HPDE6-E6E7 (cell line): ENCODE measurements around the gene RABAC1.

Experiments
- DNase-seq: peaks from one replicate; pipeline ENCODE4 v3.0.0; 2011; ENCODE audit warnings: missing footprints; ENCODE audit errors: extremely low spot score

RABAC1 gene

DNA sequence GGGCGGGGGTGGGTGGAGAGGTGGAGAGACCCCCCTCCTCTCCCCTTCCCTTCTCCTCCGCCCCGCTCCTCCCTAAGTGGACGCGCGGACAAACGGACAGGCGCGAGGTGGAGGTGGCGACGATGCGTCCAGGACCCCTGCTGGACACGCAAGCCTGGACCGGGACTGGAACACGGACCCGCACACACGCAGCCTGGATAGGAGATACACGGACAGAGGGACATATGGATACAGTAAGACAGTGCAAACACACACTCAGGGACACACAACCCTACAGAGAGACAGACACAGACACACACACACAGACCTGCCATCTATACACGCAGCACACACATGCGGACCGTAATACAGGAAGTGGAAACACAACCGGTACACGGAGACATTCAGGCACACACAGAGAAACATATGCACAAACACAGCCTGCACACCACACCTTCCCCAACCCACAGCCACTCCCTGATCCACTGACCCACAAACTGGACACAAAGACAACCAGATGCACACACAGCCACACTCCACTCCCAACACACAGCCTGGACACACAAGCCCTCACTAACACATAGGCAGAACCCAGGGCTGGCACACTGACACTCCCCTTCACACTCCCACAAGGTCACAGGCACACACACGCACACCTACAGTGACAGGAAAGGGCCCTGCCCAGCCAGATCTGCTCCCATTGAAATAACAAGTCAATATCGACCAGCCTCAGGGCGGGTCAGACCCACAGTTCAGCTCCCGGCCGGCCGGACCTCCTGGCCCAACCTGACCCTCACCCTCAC lies 30.2 kb downstream of the RABAC1 start:
- no peak for DNase-seq

DNA sequence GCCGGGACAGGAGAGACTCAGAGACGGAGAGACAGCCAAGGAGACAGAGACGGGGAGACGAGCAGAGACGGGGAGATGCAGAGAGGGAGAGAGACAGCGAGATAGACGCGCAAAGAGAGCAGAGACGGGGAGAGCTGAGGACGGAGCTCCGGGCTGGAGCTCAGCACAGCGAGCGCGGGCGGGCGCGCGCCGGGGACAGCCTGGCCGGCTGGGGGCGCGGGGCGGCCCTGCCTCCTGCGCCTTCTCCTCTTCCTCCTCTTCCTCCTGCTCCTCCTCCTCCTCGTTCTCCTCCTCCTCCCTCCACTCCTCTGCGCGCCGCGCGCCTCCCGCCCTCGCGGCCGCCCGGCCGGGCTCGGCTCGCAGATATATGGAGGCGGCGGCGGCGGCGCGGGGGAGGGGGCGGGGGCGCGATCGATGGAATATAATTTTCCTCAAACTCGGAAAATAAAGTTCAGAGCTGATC lies 30.9 kb downstream of the RABAC1 start, which contains the start of gene ERFL:
ERFL (minus strand) TSS at position 229 of the 463 bp plus-strand sequence. CDS start 15,530 bp downstream, outside the sequence.
- no peak for DNase-seq

- no peak for DNase-seq
Observed at GRCh38 chr19:41927497-41928192, 31.5 kb downstream of the RABAC1 start.

DNA sequence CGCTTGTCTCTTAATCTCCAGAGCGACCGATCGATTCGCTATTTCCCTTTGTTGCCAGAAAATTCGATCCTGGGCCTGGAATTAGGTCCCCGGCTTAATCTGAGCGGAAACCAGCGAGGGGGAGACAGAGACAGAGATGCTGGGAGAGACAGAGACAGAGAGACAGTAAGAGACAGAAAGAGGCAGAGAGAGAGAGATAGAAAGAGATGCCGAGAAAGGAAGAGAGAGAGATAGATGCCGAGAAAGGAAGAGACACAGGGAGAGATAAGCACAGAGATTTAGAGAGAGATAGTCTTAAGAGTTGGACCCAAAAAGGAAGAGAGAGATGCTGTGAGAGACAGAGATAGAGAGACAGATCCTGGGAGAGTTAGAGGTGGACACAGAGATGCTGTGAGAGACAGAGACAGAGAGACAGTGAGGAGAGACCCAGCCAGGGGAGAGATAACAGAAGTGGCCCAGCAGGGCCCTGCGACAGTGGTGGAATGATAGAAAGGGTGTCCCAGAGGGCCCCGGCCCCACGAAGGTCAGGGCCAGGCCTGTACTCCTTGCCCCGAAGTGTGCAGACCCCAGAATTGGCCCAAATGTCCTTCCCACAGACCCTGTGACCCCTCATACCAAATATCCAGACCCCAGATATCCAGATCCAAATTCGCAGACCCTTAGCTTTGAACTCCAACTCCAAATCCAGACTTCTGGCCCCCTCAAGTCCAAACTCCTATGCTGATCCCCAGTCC lies 32.2 kb downstream of the RABAC1 start:
- DNase-seq, result no peak

DNA sequence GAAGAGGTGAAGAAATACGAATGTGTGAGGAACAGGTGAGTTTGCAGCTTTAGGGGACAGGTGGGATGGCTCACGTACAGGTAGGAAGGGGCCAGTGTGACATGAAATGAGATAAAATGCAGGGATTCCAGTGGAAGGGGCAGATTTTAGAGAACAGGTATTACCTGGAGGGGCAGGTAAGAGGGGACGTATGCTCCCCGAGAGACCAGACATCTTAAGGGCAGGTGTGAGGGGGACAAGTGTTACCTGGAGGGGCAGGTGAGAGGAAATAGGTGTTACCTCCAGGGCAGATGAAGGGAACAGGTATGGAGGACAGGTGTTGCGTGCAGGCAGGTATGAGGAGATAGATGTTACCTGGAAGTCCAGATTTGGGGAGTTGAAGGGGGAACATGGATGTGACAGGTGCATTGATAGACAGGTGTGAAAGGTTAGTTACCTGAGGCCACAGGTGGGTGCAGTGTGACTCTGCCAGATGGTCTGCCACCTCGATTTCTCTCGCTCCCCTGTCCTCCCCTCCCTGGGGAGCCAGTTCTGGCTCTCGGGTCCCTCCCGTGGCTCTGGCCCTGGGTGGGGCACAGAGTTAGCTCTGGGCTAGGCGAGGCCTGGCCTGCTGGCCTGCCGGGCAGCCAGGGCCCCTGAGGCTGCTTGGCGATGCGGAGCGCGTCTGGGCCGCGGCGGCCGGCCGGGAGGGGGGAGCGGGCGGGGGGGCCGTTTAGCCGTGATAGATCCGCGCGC lies 32.9 kb downstream of the RABAC1 start:
- DNase-seq, result no peak

- no peak for DNase-seq
Observed at GRCh38 chr19:41925208-41926003, 33.7 kb downstream of the RABAC1 start.

DNA sequence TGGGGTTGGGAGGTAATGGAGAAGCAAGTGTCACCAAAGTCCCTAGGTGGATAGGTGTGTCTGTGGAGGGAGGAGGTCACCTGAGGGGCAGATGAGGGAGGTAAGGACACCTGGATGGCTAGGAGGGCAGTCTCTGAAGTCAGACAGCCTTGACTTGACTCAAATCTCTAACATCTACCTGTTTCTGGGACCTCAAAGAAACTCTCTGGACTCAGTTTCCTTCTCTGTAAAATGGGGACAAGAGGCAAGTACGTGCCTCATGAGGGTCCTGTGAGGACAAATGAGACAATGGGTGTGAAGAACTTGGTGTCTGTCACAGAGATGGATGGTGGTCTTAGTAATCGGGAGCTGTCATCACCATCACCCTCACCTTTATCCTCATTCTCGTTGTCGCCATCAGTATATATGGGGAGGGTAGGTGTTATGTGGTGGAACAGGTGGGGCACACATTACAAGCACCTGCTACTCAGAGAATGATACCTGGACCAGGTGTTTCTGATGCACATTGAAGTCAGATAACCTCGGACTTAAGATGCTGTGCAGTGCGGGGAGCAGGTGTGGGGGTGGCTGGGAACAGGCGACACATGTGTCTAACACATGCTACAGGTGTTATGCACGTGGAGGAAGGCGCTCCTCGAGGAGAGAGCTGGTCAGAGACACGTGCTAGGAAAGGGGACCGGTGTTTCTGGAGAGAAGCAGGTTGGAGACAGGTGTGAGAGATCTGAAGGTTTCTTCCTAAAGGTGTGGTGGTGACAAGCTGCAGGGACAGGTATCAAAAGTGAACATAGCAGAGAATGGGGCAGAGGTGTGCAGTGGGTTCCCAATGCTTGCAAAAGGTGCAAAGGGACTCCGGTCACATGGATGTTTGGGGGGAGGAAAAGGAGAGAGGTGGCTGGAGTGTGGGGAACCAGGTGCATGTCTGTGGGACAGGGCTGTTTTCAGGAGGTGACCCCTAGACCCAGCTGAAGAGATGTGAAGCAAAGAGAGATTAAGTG lies 34.7 kb downstream of the RABAC1 start:
- no peak for DNase-seq

DNA sequence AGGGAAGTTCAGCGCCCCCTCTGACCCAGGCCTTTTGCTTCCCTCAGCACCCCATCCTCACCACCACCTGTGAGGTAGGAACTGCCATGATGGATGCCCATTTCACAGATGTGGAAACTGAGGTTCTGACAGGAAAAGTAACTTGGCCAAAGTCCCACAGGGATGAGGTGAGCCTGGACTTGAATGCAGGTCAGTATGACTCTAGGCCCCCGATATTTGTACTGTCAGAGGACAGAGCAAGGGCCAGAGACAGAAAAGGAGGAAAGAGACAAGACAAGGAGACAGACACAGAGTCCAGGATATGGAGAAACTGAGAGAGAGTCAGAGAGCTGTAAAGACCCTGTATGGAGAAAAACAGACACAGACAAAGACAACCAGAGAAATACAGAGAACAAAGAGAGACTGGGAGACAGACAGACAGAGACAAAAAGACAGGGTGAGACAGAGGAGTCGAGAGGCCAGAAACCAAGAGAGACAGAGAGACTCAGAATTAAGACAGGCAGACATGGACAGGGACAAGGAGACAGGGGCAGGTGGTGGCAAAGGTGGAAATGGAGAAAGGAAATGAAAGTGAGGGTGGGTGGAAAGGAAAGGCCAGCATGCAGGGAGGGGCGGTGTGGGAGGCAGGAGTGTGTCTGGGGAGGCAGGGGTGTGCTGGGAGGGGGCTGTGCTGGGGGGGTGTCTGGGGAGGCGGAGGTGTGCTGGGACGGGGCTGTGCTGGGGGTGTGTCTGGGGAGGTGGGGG lies 35.9 kb downstream of the RABAC1 start:
- no peak for DNase-seq

DNA sequence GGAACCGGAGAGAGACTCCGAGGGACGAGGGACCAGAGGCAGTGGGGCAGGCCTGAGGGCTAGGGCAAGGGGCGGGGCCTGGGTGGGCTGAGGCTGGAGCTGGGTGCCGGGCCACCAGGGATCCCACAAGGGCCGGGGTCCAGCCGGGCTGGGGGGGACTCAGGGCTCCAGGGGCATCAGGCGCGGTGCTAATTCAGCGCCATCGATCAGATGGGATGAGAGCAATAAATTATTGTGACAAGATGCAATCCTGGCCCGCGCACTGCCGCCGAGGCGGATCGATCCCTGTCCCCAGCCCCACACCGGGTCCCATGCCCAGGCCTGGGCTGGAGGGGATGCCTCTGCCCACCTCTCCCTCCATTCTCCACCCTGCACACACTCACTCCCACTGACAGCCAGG lies 36.5 kb downstream of the RABAC1 start:
- no peak for DNase-seq

- no peak for DNase-seq
Observed at GRCh38 chr19:41921577-41922576, 37.2 kb downstream of the RABAC1 start.

DNA sequence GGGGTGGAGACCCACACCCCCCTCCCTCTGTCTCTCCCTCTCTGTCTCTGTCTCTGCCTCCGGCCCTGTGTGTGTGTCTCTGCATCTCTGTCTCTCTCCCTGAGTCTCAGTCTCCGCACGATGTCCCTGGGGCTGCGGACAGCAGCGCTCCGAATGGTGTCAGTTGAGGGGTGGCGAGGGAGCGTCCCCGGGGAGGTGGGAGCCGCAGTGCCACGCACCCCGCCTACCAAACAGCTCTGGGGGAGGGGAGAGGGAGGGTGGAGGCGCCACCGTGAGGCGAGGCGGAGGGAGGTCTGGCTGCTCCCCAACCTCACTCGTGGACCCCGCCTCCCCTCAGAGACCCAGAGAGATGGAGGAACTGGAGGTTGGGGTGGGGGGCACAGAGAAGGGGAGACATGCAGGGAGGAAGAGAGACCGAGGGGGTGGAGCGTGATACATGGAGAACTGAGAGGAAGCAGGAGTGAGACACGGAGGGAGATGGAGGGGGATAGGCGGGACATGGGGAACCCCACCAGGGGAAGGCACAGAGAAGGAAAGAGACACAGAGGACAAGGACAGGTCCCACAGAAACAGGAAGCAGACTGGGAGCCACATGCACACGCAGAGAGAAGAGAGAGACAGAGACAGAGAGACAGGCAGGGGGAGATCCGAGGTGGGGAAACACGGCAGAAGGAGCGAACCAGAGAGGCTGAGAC lies 38.1 kb downstream of the RABAC1 start:
- no peak for DNase-seq

DNA sequence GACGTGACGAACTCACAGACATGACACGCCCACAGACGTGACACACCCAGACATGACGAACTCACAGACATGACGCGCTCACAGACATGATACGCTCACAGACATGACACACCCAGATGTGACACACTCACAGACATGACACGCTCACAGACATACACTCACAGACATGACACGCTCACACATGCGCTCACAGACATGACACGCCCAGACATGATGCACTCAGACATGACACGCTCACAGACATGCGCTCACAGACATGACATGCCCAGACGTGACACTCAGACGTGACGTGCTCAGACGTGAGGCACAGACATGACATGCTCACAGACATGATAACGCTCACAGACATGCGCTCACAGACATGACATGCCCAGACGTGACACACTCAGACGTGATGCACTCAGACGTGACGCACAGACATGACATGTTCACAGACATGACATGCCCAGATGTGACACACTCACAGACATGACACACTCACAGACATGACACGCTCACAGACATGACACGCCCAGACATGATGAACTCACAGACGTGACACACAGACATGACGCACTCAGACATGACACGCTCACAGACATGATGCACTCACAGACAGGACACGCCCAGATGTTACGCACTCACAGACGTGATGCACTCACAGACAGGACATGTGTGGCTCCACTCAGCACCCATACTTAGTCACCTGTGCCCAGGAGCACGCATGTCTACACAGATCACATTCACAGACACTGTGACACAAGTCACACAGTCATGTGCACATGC lies 39.0 kb downstream of the RABAC1 start:
- DNase-seq, result no peak

DNA sequence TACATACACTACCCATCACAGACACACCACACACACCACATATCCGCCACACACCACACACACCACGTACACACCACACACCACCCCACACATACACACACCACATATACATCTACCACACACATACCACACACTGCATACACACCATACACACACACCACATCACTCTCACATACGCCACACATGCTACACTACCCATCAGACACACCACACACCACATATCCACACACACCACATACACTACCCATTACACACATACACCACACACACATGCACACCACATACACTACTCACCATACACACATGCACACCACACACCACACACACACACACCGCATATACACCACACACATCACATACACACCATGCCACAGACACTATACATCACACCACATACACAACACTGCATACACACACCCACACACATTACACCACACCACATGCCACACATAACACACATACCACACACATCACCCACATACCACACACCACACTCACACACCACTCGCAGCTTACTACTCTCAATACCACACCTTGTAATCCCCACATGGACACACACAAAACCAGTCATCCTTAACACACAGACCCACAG lies 40.4 kb downstream of the RABAC1 start:
- no peak for DNase-seq

DNA sequence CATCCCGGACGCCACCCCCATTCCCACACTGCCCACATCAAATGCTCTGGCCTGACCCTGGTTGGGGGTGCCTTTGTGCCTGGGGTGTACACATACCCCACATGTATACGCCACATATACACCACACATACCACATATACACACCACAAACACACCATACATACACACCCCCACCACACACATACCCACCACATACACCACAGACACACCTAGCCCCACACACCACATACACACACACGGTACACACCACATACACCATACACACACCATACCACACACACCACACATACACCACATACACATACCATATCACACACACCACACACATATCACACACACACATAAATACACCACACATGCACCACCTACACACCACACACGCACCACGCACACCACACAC lies 41.0 kb downstream of the RABAC1 start:
- no peak for DNase-seq

DNA sequence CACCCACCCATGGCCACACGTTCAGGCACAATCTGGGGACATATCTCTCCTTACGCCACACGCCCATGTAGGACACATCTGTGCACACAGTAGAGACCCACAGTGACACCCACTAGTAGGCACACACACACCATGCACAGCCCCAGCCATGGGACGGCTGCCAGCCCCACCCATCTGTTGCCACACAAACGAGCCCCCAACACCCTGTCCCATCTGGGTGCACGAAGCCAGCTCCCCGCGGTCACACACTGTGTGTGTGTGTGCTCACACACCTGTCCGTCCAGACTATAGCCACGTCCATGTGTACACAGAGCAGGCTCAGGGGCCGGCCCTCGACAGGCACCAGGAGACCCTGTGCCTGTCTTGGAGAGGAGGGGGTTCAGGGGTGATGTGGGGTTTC lies 41.4 kb downstream of the RABAC1 start:
- DNase-seq, result no peak
